NCI-H2171 (cell line): ENCODE data around the gene NUP205.
"Not testable (repeated sequence)": the region's sequence is repeated elsewhere in the genome, so short reads cannot be mapped to it uniquely, and the experiment has no call there.

Source experiments
- DNase-seq: peaks from one replicate; lab custom pipeline; 2025; lab: John Stamatoyannopoulos, UW

Gene NUP205

DNA sequence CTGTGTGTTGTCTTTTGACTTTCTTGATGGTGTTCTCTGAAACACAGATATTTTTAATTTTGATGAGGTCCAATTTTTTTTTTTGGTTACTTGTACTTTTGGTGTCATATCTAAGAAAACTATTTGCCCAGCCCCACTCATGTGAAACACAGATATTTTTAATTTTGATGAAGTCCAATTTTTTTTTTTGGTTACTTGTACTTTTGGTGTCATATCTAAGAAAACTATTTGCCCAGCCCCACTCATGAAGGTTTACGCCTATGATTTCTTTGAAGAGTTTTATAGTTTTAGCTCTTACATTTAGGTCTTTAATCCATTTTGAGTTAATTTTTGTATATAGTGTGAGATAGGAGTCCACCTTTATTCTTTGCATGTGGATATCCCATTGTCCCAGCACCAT is 109.9 kb downstream of the NUP205 start:
- DNase-seq = not testable (repeated sequence)

DNA sequence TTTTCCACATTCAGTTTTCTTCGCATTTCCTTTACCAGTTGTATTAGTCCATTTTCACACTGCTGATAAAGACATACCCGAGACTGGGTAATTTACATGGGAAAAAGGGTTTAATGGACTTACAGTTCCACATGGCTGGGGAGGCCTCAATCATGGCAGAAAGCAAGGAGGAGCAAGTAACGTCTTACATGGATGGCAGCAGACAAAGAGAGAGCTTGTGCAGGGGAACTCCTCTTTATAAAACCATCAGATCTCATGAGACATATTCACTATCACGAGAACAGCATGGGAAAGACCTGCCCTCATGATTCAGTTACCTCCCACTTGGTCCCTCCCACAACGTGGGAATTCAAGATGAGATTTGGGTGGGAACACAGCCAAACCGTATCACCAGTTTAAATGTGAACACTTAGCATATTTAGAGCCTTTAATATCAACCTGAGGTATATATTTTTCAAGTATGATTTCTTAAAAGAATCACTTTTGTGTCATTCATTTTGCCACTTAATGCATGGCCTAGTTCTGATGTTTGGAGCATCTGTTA is 111.2 kb downstream of the NUP205 start:
- not testable (repeated sequence) for DNase-seq

DNA sequence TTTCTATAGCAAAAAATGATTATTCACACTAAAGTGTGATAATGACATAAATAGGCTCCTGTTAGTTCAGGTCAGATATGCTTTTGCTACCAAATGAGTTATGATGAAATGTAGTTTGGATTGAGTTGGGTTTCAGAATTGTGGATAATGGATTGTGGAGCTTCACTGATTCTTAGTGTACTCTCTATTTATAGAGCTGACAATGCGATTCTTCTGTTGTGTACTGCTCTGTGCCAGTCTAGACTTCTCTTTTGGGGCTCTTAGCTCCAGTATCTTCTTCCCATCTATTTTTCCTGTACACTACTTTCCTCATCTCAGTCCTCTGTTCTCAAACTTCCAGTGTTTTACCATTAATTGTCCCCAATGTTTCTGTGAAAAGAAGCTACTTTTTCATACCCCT is 112.1 kb downstream of the NUP205 start:
- DNase-seq = no peak

DNA sequence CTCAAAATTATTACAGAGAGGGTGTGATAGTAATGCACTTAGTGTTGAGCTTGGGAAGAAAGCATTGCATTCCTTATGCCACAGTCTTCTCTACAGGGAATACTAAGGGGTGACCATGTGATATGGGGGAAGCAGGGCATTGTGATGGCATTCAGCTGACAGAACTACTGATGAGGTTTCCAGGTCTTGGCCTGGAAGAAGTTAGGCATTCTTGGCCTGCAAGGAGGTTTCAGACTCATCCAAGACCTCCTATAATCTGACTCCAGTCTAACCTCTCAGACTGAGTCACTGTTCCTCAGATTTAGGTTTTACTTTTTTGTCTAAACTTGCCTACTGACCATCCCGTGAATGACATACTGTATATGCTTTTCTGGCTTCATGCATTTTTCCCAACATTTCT is 112.5 kb downstream of the NUP205 start:
- no peak for DNase-seq

DNA sequence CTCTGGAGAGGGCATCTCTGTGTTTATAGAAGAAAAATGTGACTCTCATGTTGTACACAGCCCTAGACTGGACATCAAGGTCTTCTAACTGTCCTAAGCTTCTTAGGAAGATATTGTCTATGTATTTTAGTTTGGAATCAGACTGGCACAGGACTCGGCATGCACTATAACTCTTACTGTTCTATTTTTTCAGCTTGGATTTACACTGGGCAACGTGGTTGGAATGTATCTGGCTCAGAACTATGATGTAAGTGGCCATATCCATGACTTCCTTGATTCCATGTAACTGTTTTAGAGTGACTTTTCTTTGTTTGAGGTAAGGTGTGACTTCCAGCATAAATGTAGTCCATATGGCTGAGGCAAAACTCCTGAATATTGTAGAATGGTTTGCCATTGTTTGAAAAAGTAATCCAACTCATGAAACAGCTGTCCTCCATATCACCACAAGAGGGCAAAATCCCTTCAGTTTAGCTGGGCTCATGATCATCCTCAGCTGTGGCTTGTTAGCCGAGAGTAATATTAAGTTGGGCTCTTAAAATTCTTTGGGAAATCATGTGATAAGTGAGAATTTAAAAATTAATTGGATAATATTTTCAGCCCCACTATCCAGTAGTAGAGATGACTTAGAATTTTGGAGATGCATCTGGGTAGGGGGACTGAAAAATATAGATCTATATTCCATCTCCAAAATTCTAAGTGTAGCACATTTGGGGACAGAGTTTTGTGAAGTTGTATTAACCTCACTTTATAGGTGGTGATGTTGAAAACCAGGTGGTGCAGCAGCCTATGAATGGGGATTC is 115.0 kb downstream of the NUP205 start:
- peak; percentile 25 for DNase-seq

DNA sequence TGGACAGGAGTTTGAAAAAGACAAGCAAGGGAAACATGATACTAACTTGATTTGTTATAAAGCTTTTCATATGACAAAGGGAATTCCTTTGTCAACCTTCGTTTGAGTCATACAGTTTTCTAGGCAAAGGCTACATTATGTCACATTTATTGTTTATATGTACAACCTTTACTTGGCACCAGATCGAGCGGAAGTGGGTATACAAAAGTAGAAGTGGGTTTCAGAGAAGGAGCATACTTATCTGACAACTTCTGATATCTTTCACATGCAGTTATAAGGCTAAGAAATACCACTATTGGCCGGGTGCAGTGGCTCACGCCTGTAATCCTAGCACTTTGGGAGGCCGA is 115.6 kb downstream of the NUP205 start:
- no peak for DNase-seq

DNA sequence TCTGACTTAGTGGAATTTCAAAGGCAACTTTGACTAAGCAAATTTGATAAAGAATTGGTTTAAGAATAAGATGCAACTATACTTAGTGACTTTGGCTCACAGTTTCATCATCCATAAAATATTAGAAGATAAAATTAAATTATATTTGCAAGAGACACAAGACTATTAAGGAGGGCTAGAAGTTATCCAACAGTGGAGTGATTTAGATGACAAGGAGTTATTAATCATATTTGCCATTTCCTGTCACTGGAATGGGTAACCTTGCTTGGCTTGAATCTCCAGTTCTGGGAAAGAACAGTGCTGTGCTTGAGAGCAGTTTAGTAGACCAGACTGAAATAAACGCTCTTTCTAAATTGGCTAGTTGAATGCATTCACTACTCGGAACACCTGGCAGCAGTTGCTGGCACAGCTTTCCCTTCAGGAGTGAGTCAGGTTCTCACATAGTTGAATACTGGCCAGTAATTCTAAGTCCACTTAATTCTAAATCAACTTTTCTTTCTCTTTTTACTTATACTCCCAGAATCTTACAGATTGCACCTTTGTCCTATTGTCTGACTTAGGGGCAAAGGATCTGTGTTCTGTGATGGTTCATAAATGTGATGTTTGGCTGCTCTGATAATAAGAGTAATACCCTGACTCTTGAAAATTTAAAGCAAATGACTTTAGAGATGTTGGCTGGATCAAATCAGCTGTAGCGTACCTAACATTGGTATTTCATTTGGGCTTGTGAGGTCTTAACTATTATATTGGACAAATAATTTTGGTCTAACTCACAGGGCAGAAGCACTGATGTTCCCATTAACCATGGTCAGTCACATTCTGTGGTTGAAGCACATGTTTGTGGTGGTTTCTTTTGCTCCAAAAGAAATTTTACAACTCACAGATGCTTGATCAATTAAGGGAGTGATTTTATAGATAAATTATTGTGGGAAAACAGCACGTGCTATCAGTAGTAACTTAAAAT is 121.2 kb downstream of the NUP205 start:
- no peak for DNase-seq

DNA sequence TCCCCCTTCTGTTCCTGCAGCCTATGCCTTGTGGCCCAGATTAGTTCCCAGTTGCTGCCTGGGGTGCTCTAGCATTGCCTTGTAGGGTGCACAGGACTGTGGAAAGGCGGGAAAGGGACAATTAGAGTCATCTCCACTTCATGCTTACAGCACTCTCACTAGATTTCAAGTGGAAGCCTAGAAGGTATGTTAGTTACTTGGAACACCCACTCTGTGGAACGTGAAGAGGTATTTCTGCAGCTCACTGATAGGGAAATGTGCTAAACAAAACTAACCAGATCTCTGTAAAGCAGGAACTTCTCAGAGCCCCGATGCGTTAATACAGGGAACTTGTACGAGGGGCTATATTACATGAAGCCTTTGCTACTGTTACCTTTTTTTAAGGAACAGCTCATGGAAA is 124.0 kb downstream of the NUP205 start:
- no peak for DNase-seq

DNA sequence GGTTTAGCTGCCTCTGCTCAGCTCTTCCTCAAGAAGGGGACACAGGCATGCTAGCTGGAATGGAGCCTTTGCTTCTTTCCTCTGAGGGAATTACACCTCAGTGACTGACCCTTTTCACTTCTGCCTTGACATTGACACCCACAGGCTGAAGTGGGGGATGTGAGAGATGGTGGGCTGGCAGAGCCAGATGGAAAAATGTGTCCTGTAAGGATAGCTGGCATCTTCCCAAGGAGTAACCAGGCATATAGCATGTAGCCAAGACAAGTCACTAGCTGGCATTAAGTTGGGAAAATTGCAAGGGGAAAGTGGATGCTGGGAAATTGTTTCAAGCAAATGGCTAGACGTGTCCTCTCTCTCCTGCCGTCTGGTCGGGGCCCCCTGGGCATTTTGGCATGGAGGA is 124.5 kb downstream of the NUP205 start:
- no peak for DNase-seq

DNA sequence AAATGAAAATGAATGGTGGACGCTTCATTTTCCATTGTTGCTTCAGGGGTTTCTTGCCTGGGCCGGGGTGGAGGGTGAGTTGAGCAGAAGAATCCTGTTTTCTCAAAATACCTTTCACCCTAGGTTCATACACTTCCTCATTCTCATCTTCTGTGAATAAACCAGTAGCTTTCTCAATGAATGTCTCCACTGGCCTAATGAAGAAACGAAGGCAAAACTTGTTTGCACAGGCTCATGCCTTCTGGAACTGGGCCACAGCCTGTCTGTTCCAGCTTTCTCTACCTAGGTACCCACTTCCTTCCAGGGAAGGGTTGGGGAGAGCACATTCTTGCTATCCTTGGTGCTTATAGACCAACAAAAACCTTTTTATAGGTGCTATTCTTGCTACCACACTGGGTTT is 125.9 kb downstream of the NUP205 start:
- no peak for DNase-seq

DNA sequence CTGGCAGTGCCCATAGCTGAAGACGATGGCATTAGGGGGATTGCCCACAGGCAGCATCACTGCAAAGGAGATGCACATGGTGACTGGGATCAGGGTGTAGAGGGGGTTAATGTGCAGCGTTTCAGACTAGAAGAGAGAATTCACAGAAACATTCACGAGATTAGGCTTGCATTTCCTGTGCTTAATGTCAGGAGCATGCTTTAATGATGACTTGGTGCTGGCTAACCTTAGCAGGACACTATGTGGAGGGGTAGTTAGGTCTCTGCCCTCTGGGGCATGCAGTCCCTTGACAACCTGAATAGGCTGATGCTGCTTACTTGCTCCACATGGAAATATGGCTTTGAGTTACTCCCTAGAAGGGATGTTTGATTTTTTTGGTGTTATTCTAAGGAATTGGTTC is 126.4 kb downstream of the NUP205 start:
- no peak for DNase-seq

DNA sequence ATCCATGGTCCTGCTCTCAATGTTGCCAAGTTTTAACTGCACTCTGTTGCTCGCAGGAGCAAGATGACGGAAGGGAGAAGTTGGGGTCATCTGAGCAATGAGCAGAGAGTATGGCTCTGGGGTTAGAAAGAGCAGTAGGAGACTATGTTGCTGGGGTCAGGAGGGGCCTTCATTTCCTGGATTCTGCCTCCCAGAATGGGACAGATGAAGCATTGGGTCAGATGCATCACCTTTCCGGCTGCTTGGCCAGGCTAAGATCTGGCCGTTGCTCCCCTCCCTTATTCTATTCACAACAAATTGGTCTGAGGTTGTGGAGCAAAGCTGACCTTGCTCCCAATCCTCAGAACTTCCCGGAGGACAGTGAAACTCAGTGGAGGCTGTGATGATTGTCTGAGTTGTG is 127.0 kb downstream of the NUP205 start:
- DNase-seq = no peak

DNA sequence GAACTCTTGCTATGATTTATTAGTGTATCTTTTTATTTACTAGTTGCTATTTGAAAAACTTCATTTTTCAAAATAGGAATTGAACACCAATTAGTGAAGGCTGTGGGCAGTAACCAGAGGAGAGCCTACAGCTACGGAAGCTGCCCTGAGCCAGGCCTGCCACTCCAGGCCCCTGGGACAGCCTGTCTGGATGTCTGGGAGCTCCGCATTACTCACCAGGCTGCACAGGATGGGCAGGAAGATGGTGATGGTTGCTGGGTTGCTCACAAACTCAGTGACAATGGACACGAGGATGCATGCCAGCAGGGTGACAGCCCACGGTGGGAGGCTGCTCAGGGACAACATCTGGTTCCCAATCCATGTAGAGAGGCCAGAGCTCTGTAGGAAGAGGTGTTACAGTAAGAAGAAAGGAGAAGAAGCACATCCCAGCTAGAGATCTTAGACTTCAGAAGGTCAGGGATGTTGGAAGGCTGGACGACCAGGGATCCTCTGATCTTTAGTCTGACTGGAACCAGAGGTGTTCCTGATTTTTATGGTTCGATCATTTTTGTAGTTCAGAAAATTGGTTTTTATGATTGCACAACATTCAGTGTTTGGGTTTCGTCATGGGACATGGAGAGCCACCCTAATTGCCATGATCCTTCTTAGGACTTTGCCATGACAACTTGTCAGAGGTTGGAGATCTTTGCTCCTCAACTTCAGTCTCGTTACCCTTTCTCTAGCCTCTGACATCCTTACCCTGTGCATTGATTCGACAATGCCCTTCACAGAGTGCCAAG is 127.8 kb downstream of the NUP205 start:
- DNase-seq = no peak

DNA sequence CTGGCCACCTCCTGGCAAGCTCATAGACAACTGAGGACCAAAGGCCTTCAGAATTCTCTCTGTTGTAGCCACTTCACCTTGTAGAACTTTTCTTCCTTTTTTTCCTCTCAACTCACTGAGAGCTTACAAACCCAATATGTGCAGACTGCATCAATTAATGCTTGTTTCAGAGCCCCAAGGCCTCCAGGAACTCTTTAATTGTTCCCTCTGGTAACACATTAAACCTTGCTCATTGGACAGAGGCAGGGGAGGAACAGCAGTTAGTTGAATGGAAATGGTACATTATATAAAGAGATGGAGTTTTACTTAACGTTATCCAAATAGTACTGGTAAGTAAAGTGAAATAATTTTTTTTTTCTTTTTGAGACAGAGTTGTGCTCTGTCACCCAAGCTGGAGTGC is 129.7 kb downstream of the NUP205 start:
- no peak for DNase-seq

DNA sequence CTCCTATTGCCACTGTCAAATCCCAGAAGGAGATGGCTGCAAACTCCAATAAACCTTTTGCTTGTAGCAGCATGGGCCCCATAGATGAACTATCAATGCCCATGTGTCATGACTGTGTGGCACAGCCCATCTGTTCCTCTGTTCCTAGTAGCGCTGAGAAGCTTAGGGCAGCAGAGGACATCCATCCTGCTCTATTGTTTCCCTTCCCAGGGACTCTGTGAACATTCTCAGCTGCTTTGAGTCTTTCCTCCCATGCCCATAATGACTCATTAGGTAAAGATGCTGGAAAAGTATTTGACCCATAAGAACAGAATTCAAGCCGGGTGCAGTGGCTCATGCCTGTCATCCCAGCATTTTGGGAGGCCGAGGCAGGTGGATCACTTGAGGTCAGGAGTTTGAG is 132.8 kb downstream of the NUP205 start:
- DNase-seq = no peak

DNA sequence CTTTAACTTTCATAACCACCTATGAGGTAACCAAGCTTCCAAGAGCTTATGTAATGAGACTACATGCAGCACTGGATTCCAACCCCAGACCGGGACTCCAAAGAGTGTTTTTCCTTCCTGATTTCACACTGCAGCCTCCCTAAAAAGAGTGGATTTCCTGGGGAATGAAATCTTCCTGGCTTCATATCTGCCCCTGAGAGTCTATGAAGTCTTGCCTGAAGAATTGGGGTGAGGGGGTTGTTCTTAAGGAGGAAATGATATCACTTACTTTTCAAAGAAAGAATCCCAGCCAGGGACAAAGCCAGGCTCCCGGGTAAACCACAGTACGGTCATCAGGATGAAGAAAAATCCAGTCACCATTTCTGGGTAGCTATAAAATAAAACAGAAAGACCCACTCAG is 134.3 kb downstream of the NUP205 start:
- DNase-seq = no peak

DNA sequence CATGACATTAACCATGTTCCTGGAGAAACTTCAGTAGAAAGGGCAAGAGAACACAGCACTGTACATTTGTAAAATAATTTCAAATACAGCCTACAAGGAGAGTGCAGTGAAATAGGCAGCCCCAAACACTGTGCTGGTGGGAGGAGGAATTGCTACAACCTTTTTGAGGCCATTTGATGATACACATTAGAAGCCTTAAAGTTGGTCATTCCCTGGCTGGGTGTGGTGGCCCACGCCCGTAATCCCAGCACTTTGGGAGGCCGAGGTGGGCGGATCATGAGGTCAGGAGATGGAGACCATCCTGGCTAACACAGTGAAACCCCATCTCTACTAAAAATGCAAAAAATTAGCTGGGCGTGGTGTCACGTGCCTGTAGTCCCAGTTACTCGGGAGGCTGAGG is 134.9 kb downstream of the NUP205 start:
- DNase-seq = not testable (repeated sequence)

DNA sequence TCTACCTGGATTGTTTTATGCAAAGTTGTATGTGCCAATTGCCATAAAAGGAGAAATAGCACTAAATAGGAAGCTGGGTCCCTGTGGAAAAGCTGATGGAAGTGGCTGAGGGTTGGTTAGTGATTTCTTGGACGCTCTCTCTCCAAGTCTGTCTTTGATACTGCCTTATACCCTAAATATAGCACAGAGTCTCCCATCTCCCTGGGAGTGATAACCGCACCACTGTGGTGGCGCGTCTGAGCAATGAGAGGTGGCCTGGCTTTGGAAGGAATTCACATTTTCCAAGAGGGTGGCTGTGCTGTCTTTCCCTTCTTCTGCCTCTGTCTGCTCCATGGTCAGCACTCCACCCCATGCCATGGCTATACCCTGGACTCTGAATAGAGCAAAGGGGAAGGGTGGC is 135.8 kb downstream of the NUP205 start:
- no peak for DNase-seq

DNA sequence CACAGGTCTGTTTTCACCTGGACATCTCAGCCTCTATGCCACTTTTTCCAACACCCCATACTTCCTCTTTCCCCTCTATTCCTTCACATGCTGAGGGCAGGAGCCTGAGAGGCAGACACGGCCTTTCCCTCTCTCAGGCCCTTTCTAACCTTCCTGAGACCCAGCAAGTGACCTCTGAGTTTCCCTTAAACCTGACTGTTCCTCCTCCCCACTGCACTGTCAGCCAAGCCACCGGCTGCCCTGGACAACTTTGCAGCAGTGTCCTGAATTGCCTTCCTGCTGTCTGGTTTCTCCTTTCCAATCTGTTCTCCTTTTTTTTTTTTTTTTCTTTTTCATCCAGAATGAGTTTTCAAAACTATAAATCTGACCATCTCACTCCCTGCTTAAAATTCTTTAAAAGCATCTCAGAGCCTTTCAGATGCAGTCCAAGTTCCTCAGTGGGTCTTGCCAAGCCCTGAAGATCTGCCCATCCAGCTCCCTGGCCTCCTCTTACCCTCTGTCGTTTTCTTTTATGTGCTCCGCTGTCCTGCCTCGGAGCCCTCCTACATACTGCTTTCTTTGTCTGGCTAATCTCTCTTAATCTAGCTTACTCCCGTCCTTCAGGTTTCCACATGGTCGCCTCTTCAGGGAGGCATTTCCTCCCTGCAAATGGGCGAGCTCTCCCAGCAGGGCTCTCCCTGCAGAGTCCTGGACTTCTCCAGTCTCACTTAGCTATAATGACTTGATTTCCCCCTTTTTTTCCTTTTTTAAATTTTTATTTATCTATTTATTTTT is 139.7 kb downstream of the NUP205 start:
- no peak for DNase-seq
